BLaER1 (cell line): ENCODE data around the gene ENGASE.
"Not testable (repeated sequence)": the region's sequence is repeated elsewhere in the genome, so short reads cannot be mapped to it uniquely, and the experiment has no call there.

Experiments used
- H3K27ac ChIP-seq: shearing (Covaris generic); formaldehyde crosslinking; 2 replicates; pipeline ENCODE4 v1.8.1; 2022
- H3K27me3 ChIP-seq: shearing (Covaris generic); formaldehyde crosslinking; 2 replicates; pipeline ENCODE4 v1.8.1; 2022
- H3K36me3 ChIP-seq: shearing (Covaris generic); formaldehyde crosslinking; 2 replicates; pipeline ENCODE4 v1.8.1; 2022
- H3K4me1 ChIP-seq: shearing (Covaris generic); formaldehyde crosslinking; 2 replicates; pipeline ENCODE4 v1.8.1; 2022
- H3K4me2 ChIP-seq: shearing (Covaris generic); formaldehyde crosslinking; 2 replicates; pipeline ENCODE4 v1.8.1; 2022
- H3K4me3 ChIP-seq: shearing (Covaris generic); formaldehyde crosslinking; 2 replicates; pipeline ENCODE4 v1.8.1; 2022
- H3K9ac ChIP-seq: shearing (Covaris generic); formaldehyde crosslinking; 2 replicates; pipeline ENCODE4 v1.8.1; 2022
- H3K9me3 ChIP-seq: shearing (Covaris generic); formaldehyde crosslinking; 2 replicates; pipeline ENCODE4 v1.8.1; 2022
- H4K20me1 ChIP-seq: shearing (Covaris generic); formaldehyde crosslinking; 2 replicates; pipeline ENCODE4 v1.8.1; 2022
- Cebpa-rat ChIP-seq: shearing (Covaris generic); IDR thresholded peaks from 2 replicates; pipeline ENCODE4 v1.8.1; 2022

Gene ENGASE

DNA sequence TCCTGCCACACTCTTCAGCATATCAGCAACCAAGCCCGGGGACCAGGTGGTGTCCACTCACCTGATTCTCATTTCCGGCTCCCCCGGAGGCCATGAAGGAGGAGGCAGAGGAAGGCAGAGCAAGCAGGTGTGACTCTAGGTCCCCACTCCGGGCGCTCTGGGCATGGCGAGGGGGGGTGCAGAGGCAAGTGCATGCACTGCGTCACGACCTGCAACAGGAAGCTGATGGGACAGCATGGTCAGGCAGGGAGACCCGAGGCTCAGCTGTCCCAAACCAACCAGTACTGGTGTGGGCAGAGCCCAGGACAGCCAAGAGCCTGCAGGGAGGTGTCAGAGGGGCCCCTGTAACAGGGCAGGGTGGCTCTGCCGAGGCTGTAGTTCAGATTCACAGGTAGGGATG is 2.1 kb upstream of the ENGASE start:
- H3K27me3 ChIP-seq: no peaks in the 10 kb centered on the region
- H4K20me1 ChIP-seq: peaks cover 20% of the 10 kb centered on the region
- no peaks in the 10 kb centered on the region for H3K9me3 ChIP-seq
- no peak overlapping the region for H3K9ac ChIP-seq
- peaks cover 4% of the 10 kb centered on the region for H3K36me3 ChIP-seq
- TF ChIP-seq Cebpa-rat: no peak
- H3K4me3 ChIP-seq: no peak overlapping the region
- no peak overlapping the region for H3K27ac ChIP-seq
- no peak overlapping the region for H3K4me2 ChIP-seq
- peaks cover 29% of the 10 kb centered on the region for H3K4me1 ChIP-seq

DNA sequence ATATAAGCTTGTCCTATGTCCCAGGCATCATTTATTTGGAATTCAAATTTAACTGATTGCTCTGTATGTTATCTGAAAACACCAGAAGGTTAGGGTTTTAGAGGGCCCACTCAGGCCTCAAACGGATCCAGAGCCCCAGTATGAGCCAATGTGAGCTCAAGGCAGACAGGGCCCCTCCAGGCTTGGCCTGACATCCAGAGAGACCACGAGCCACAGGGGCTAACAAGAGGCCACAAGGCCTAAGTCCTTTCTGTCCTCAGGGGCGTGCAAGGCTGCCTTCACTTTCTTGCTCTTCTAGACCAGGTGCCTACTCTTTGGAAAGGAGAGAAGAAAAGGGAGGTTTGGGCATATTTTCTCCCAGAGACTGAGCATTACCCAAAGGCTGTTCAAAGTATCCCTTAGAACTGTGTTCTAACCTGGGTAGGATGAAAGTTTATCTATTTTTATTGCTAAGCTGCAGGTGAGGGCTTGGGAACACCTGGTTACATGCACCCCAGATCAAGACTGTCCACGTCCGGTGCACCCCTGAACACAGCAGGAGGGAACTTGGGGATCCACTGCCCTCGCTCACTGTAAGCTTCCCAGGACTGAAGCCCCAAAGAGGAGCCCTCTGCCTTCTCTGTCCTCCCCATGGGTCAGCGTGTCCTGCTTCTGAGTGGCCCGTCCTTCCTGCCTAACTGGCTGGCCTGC is 1.5 kb upstream of the ENGASE start:
- peaks cover 21% of the 10 kb centered on the region for H4K20me1 ChIP-seq
- peaks cover 10% of the 10 kb centered on the region for H3K36me3 ChIP-seq
- TF ChIP-seq Cebpa-rat: no peak
- no peak overlapping the region for H3K9ac ChIP-seq
- H3K9me3 ChIP-seq: no peaks in the 10 kb centered on the region
- no peaks in the 10 kb centered on the region for H3K27me3 ChIP-seq
- H3K27ac ChIP-seq: no peak overlapping the region
- peaks cover 29% of the 10 kb centered on the region for H3K4me1 ChIP-seq
- no peak overlapping the region for H3K4me3 ChIP-seq
- H3K4me2 ChIP-seq: no peak overlapping the region

DNA sequence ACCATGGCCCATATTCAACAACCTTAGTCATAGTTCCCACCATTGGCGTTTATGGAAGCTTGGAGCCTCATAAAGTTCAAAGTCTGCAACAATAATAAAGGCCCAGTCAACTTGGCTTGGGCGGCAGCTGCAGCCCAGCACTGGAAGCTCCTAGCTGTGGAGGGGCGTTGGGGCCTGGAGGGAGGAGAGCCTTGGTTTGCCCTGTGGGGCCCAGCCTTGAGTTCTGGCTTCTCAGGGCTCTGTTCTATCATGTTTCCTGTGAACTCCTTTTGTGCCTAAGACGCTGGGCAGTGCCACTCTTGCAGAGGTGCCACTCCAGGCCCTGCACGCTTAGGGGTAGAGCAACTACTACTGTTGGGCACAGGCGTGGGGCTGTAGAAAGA is 927 bp upstream of the ENGASE start:
- no peak overlapping the region for H3K9ac ChIP-seq
- no peak overlapping the region for H3K27ac ChIP-seq
- H4K20me1 ChIP-seq: peaks cover 27% of the 10 kb centered on the region
- peak overlapping the region; percentile 99 for H3K4me2 ChIP-seq
- peaks cover 15% of the 10 kb centered on the region for H3K36me3 ChIP-seq
- no peak overlapping the region for H3K4me3 ChIP-seq
- no peaks in the 10 kb centered on the region for H3K27me3 ChIP-seq
- no peaks in the 10 kb centered on the region for H3K9me3 ChIP-seq
- TF ChIP-seq Cebpa-rat: no peak
- H3K4me1 ChIP-seq: peaks cover 29% of the 10 kb centered on the region

DNA sequence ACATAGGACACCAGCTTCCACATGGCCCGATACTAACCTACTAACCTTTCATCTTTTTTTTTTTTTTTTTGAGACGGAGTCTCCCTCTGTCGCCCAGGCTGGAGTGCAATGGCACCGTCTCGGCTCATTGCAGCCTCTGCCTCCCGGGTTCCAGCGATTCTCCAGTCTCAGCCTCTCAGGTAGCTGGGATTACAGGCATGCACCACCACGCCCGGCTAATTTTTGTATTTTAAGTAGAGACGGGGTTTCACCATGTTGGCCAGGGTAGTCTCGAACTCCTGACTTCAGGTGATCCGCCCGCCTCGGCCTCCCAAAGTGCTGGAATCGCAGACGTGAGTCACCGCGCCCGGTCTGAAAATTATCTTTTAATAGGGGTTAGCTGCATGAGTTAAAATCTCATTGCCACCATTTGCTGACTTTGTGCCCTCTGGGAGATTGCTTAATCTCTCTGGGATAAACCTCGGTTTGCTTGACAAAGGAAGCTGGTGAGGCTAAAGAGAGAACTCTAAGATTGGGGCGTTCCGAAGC is 439 bp upstream of the ENGASE start:
- peak; percentile 48; the same call in 1 of the 2 replicates for TF ChIP-seq Cebpa-rat
- peaks cover 29% of the 10 kb centered on the region for H3K4me1 ChIP-seq
- not testable (repeated sequence) for H3K9me3 ChIP-seq, H3K27me3 ChIP-seq, H3K27ac ChIP-seq, H3K9ac ChIP-seq
- peaks cover 20% of the 10 kb centered on the region for H3K36me3 ChIP-seq
- peak overlapping the region; percentile 99 for H3K4me2 ChIP-seq
- H3K4me3 ChIP-seq: peak overlapping the region; percentile 97; the same call in 1 of the 2 replicates
- H4K20me1 ChIP-seq: peaks cover 32% of the 10 kb centered on the region

DNA sequence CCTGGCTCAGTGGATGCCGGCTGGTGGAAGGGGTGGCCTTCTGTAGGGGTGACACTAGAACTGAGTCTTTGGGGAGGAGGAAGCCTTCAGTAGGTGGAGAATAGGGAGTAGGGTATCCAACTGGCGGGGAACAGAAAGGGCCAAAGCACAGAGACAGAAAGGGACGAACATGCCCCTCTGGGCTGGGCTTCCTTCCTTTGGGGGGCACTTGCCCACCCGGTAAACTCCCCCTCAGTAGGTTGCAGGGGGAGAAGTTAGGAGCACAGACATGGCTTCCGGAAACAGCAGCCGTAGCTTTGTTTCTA is 774 bp downstream of the ENGASE start:
- H3K9me3 ChIP-seq: no peaks in the 10 kb centered on the region
- H3K4me1 ChIP-seq: peaks cover 32% of the 10 kb centered on the region
- H4K20me1 ChIP-seq: peaks cover 42% of the 10 kb centered on the region
- peaks cover 32% of the 10 kb centered on the region for H3K36me3 ChIP-seq
- peak overlapping the region; percentile 89 for H3K27ac ChIP-seq
- no peak for TF ChIP-seq Cebpa-rat
- peak overlapping the region; percentile 99 for H3K4me2 ChIP-seq
- H3K9ac ChIP-seq: peak overlapping the region; percentile 93
- H3K27me3 ChIP-seq: no peaks in the 10 kb centered on the region
- peak overlapping the region; percentile 97 for H3K4me3 ChIP-seq

DNA sequence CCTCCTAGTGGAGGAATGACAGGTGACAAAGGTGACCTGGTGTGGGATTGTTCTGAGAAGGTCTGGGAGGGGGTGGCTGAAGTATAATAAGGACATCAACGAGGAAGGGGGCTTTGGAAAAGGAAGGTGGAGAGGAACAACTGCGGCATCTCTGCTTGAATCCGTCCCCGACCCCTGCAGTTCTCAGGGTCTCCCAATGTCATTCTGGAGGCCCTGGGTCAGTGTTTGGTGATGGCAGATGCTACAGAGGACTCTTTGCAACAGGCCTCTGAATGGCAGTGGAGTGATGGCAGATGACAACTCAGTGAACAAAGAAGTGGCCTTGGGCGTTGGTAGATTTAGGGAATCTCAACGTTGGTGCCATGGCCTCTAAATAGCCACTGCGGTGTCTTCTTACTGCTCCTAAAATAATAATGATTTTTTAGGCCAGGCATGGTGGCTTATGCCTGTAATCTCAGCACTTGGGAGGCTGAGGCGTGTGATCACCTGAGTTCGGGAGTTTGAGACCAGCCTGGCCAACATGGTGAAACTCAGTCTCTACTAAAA is 1.3 kb downstream of the ENGASE start:
- H3K36me3 ChIP-seq: peaks cover 36% of the 10 kb centered on the region
- H3K4me1 ChIP-seq: peaks cover 37% of the 10 kb centered on the region
- peak overlapping the region; percentile 93 for H3K9ac ChIP-seq
- no peaks in the 10 kb centered on the region for H3K27me3 ChIP-seq
- peaks cover 46% of the 10 kb centered on the region for H4K20me1 ChIP-seq
- H3K27ac ChIP-seq: no peak overlapping the region
- H3K9me3 ChIP-seq: no peaks in the 10 kb centered on the region
- peak overlapping the region; percentile 97 for H3K4me3 ChIP-seq
- peak overlapping the region; percentile 99 for H3K4me2 ChIP-seq
- no peak for TF ChIP-seq Cebpa-rat

DNA sequence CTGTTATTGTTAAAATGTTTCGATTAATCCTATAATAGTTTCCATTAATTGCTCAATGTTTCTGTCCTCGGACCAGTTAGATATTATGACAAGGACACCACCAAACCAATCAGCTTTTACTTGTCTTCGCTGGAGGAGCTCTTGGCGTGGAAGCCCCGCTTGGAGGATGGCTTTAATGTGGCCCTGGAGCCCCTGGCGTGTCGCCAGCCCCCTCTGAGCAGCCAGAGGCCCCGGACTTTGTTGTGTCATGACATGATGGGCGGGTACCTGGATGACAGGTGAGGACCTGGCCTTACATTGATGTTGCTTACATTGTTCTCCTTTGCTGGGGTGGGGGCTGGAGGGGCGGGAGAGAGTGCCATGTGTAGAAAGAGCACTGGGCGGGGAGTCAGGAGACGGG is 3.0 kb downstream of the ENGASE start:
- H3K4me1 ChIP-seq: peaks cover 53% of the 10 kb centered on the region
- H3K27ac ChIP-seq: no peak overlapping the region
- no peak for TF ChIP-seq Cebpa-rat
- H3K4me3 ChIP-seq: no peak overlapping the region
- no peak overlapping the region for H3K9ac ChIP-seq
- peaks cover 59% of the 10 kb centered on the region for H4K20me1 ChIP-seq
- H3K36me3 ChIP-seq: peaks cover 45% of the 10 kb centered on the region
- no peaks in the 10 kb centered on the region for H3K9me3 ChIP-seq
- no peak overlapping the region for H3K4me2 ChIP-seq
- H3K27me3 ChIP-seq: no peaks in the 10 kb centered on the region

DNA sequence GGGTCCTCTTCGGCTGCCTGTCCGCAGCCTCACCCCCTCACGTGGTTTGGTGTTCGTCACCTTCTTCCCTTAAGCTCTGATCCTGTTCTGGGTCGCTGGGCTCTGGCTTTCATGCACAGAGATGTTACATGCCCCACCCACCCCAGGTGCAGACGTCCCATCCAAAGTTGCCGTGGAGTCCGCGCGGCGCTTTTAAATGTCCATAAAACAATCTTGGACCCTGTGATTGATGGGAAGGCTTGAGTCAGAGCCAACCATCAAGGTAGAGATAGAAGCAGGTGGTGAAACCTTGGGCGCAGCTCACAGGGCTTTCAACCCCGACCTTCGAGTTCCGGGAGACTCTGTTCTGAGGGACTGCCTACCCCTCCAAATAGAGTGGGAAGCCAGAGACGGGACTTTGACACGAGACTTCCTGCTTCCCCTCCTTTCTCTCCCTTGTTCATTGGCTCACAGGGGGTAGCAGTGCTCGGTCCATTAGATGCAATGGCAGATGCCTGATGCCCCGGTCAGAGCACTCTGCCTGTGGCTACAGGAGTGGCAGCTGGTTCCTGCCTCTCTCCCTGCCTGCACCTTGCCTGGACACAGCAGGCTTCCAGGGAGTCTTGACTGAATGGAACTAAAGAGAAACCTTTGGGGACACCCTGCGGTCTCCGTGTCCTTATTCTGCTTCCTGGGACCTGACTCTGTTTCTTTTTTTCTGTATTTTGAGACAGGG is 4.0 kb downstream of the ENGASE start:
- peaks cover 53% of the 10 kb centered on the region for H3K4me1 ChIP-seq
- peaks cover 55% of the 10 kb centered on the region for H3K36me3 ChIP-seq
- no peaks in the 10 kb centered on the region for H3K27me3 ChIP-seq
- no peak overlapping the region for H3K27ac ChIP-seq
- peaks cover 70% of the 10 kb centered on the region for H4K20me1 ChIP-seq
- no peak overlapping the region for H3K9ac ChIP-seq
- H3K9me3 ChIP-seq: no peaks in the 10 kb centered on the region
- TF ChIP-seq Cebpa-rat: no peak
- H3K4me2 ChIP-seq: no peak overlapping the region
- H3K4me3 ChIP-seq: no peak overlapping the region

DNA sequence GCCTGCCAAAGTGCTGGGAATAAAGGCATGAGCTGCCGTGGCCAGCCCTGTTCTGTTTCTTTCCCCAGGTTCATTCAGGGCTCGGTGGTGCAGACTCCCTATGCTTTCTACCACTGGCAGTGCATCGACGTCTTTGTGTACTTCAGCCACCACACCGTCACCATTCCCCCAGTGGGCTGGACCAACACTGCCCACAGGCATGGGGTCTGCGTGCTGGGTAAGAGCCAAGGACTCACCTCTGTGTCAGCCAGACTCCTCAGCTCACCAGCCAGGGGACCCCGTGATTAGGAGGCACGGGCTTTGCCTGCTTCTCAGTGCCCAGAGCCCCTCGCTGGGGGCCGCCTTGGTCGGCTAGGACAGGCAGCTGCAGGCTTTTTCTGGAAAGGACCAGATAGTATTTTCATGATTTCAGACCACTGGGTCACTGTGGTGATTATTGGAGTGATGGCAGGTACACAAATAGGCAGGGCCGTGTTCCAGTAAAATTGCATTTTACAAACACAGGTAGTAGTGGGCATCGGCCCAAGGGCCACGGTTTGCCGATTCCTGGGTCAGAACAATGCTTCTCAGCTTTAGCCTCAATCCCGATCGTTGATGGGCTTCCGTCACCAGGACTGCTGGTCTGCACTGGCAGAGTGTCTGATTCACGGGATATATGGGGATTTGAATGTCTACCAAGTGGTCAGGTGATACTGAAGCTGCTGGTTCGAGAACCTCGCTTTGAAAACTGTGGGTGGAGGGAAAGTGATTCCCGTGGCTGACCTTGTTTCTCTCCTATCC is 5.0 kb downstream of the ENGASE start:
- Histone ChIP-seq H3K4me3 (no peak overlapping the region), H4K20me1 (peaks cover 72% of the 10 kb centered on the region), H3K27me3 (no peaks in the 10 kb centered on the region), H3K9me3 (no peaks in the 10 kb centered on the region), H3K4me2 (no peak overlapping the region), H3K27ac (no peak overlapping the region), H3K4me1 (peaks cover 46% of the 10 kb centered on the region), H3K9ac (no peak overlapping the region), H3K36me3 (peaks cover 64% of the 10 kb centered on the region)
- no peak for TF ChIP-seq Cebpa-rat
